ENCODE results near the gene PDZRN4. TPM values are rescaled to one million over a fixed set of nuclear protein-coding genes. Genes with fewer than 3 reads are reported as not detected.
A peak's percentile ranks its signal among the peaks of the same experiment; 100 is the strongest.

PDZRN4 gene
- total and polyA plus RNA-seq, 2 experiments from 2014 or later = 0.90 TPM; not detected in 1

DNA sequence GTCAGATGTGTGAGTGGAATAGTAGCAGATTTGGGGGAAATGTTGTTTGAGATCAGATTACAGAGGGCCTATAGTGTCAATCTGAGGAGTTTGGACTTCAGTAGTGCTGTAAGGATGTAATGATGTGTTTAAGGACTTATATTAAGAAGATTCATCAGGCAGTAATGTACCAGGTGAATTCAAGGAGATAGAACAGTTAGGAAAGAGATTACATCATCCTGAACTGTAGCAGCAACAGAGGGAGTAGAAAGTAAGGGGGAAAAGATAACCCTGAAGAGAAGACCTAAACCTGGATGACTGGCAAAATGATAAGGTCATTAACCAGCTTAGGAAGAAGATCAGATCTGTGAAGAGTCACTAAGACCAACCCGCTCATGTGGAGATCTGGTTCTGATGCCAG lies 349.4 kb downstream of the PDZRN4 start:
- Histone ChIP-seq H3K9me2 (ENCODE audit: insufficient read depth) (no peaks in the 10 kb centered on the region; the same call in 1 of the 2 replicates), H3K27ac (ENCODE audit: low read depth) (no peak overlapping the region), H2AFZ (peak overlapping the region; percentile 70), H3F3A (replicated peaks; ENCODE audit: low read depth) (no peaks in the 10 kb centered on the region), H3K4me2 (no peak overlapping the region), H3K4me3 (no peak overlapping the region), H4K20me1 (replicated peaks; ENCODE audit: insufficient read depth) (no peaks in the 10 kb centered on the region), H3K36me3 (ENCODE audit: insufficient read depth) (no peaks in the 10 kb centered on the region), H3K4me1 (ENCODE audit: insufficient read depth) (no peaks in the 10 kb centered on the region), H3K27me3 (ENCODE audit: insufficient read depth) (no peaks in the 10 kb centered on the region), H3K79me2 (replicated peaks; ENCODE audit: insufficient read depth) (no peaks in the 10 kb centered on the region)
- no peaks in the 10 kb centered on the region; the same call in 2 of the 3 replicates for H3K9me3 Mint-ChIP-seq
- peaks cover 3% of the 10 kb centered on the region; the same call in 1 of the 3 replicates for H3K4me1 Mint-ChIP-seq
- no peak overlapping the region for H3K4me3 Mint-ChIP-seq
- no peaks in the 10 kb centered on the region for H3K36me3 Mint-ChIP-seq (ENCODE audit: low read depth)
- H3K27me3 Mint-ChIP-seq (ENCODE audit: insufficient read depth, low read depth, poor library complexity) = no peaks in the 10 kb centered on the region
- no peak for DNase-seq (ENCODE audit: low spot score)
- TF ChIP-seq NANOG (IDR thresholded peaks at IDR 0.05; ENCODE audit: borderline replicate concordance) (no peak), STAT1 (IDR thresholded peaks at IDR 0.05; ENCODE audit: unreplicated experiment) (no peak), ZNF462 (CRISPR knock-in tag; IDR thresholded peaks at IDR 0.05) (no peak), ZNF331 (CRISPR knock-in tag; IDR thresholded peaks at IDR 0.05; ENCODE audit: low read depth) (no peak), EZH2phosphoT487 (IDR thresholded peaks at IDR 0.05; ENCODE audit: unreplicated experiment) (no peak), POLR2AphosphoS5 (IDR thresholded peaks at IDR 0.05; ENCODE audit: low read depth) (no peak), JUNB (IDR thresholded peaks at IDR 0.05; ENCODE audit: unreplicated experiment) (no peak), REST (IDR thresholded peaks at IDR 0.05; ENCODE audit: unreplicated experiment) (no peak), ETS1 (IDR thresholded peaks at IDR 0.05) (no peak), CREB1 (CRISPR knock-in tag; IDR thresholded peaks at IDR 0.05; ENCODE audit: low read depth) (no peak), ZNF114 (CRISPR knock-in tag; IDR thresholded peaks at IDR 0.05) (no peak), EZH2 (IDR thresholded peaks at IDR 0.05; ENCODE audit: low read depth, unreplicated experiment) (no peak)
- TF ChIP-seq, protein P1, sequence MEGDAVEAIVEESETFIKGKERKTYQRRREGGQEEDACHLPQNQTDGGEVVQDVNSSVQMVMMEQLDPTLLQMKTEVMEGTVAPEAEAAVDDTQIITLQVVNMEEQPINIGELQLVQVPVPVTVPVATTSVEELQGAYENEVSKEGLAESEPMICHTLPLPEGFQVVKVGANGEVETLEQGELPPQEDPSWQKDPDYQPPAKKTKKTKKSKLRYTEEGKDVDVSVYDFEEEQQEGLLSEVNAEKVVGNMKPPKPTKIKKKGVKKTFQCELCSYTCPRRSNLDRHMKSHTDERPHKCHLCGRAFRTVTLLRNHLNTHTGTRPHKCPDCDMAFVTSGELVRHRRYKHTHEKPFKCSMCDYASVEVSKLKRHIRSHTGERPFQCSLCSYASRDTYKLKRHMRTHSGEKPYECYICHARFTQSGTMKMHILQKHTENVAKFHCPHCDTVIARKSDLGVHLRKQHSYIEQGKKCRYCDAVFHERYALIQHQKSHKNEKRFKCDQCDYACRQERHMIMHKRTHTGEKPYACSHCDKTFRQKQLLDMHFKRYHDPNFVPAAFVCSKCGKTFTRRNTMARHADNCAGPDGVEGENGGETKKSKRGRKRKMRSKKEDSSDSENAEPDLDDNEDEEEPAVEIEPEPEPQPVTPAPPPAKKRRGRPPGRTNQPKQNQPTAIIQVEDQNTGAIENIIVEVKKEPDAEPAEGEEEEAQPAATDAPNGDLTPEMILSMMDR (conservative IDR thresholded peaks at IDR 0.05; ENCODE audit: low read depth in 2 of 2) = no peak
- ATAC-seq = no peak
- H3K27ac Mint-ChIP-seq = no peak overlapping the region; the same call in 1 of the 2 replicates
